ENCODE data around the gene ARFGAP1. TPM values are rescaled to one million over a fixed set of nuclear protein-coding genes. Genes with fewer than 3 reads are reported as not detected.

Gene ARFGAP1
- total and polyA plus RNA-seq, 2 of the 8 experiments (the other 6 are each of a cell fraction or from before 2014, with no cell fraction given): 93.7 to 100 TPM

DNA sequence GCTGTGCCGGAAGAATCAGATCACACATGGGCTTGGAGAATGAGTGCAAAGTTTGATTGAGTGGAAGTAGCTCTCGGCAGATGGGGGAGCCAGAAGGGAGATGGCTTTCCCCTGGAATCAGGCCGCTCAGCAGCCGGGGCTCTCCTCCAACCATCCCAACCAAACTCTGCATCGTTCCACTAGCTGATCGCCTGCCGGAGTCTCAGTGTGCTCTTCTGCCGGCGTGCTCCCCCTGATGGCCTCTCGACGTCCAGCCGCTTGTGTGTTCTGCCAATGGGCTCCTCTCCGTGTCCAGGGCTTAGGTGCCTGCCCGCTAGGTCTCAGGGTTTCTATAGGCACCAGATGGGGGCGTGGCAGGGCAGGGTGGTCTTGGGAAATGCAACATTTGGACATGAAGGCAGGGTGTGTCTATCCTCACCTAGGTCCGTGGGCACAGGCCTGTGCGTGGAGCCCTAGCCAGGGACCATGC is 41.8 kb upstream of the ARFGAP1 start:
- Histone ChIP-seq H2BK120ac (replicated peaks; ENCODE audit: low read depth, low read length) (no peak overlapping the region), H4K20me1 (replicated peaks in 1 of 2; ENCODE audit: control insufficient read depth in 1 of 2, insufficient read depth in 2 of 2, low read length in 2 of 2) (no peaks in the 10 kb centered on the region), H3K79me2 (ENCODE audit: control insufficient read depth in 1 of 2, insufficient read depth in 2 of 2, low read length in 2 of 2) (no peaks in the 10 kb centered on the region), H3K14ac (ENCODE audit: insufficient read length) (no peak overlapping the region), H3K23ac (ENCODE audit: insufficient read length) (no peak overlapping the region), H3K79me1 (ENCODE audit: low read depth, low read length) (no peaks in the 10 kb centered on the region), H4K8ac (ENCODE audit: extremely low read depth, insufficient read depth, low read length) (no peak overlapping the region; the same call in 1 of the 2 replicates), H3K23me2 (ENCODE audit: low read depth, low read length) (no peaks in the 10 kb centered on the region), H2BK20ac (ENCODE audit: low read length) (no peak overlapping the region), H3K36me3 (ENCODE audit: control insufficient read depth in 2 of 4, insufficient read depth in 4 of 4, low read length in 3 of 4) (no peaks in the 10 kb centered on the region), H3K18ac (ENCODE audit: extremely low read depth, low read length) (peak overlapping the region; percentile 5; the same call in 1 of the 2 replicates), H2BK5ac (ENCODE audit: low read depth, low read length) (no peak overlapping the region), H2AK5ac (ENCODE audit: low read depth, low read length) (no peak overlapping the region), H4K5ac (ENCODE audit: insufficient read length, low read depth, low read length) (no peak overlapping the region), H3K27me3 (replicated peaks in 1 of 4; ENCODE audit: control insufficient read depth in 3 of 4, extremely low read depth in 1 of 4, insufficient read depth in 3 of 4, low read length in 3 of 4) (peaks cover 0 to 3% (median 1%) of the 10 kb centered on the region in 4 experiments; a peak in 2 of 7 replicates), H3K4ac (replicated peaks; ENCODE audit: insufficient read length, low read depth, low read length) (no peak overlapping the region), H3K4me2 (ENCODE audit: insufficient read depth in 1 of 2, low read depth in 2 of 2, low read length in 2 of 2) (peak overlapping the region; percentile 1 to 28; a peak in 2 of 4 replicates), H3K56ac (replicated peaks; ENCODE audit: insufficient read length, low read depth, low read length) (no peak overlapping the region), H3K9ac (replicated peaks in 1 of 4; ENCODE audit: extremely low read depth in 1 of 4, low read depth in 3 of 4, low read length in 3 of 4) (no peak overlapping the region), H2AFZ (ENCODE audit: low read length) (0 out of 2 replicates have a peak overlapping the region, but pooled peaks have one; percentile 65), H2BK12ac (ENCODE audit: low read depth, low read length) (no peak overlapping the region; the same call in 1 of the 2 replicates), H3K27ac (ENCODE audit: low read depth, low read length) (no peak overlapping the region), H4K91ac (replicated peaks; ENCODE audit: insufficient read length, low read length) (peak overlapping the region; percentile 65), H2BK15ac (ENCODE audit: low read length) (no peak overlapping the region), H3K4me1 (replicated peaks in 1 of 4; ENCODE audit: control insufficient read depth in 3 of 4, insufficient read depth in 4 of 4, low read length in 3 of 4) (peaks cover 14 to 40% (median 24%) of the 10 kb centered on the region in 4 experiments), H3K4me3 (ENCODE audit: extremely low read depth in 1 of 4, insufficient read depth in 2 of 4, low read depth in 3 of 4, low read length in 4 of 4) (no peak overlapping the region), H3K9me3 (ENCODE audit: insufficient read depth in 2 of 2, low read depth in 1 of 2, low read length in 1 of 2) (no peaks in the 10 kb centered on the region)
- ChIA-PET CTCF (ENCODE audit: partially characterized antibody) (interaction anchor here (0.6 to 7.3 kb wide), 31 partner anchors 8 to 483 kb away, joined by 3 to 87 read pairs (median 4); partner anchors contain the start of genes COL20A1, NKAIN4 and YTHDF1), POLR2A (ENCODE audit: partially characterized antibody) (interaction anchor here (0.6 to 1.8 kb wide), 5 partner anchors 24 to 159 kb away, joined by 3 to 6 read pairs (median 4); no protein-coding TSS in a partner anchor)
- peak in 1 of 2 experiments; percentile 77 for DNase-seq (ENCODE audit: low read depth in 1 of 2, low spot score in 2 of 2)
- WGBS, 2 experiments (ENCODE audit: extremely low coverage in 1 of 2, insufficient coverage in 1 of 2, insufficient read length in 1 of 2, insufficient replicate concordance in 2 of 2, low coverage in 1 of 2, low lambda C conversion rate in 2 of 2, missing lambda C conversion rate in 1 of 2): 14% methylated on average over 16 of the region's 17 CpGs; no CpG with 5 or more reads in 1 of the 2 experiments
- FAIRE-seq: peak; percentile 60
- TF ChIP-seq JUND (IDR thresholded peaks at IDR 0.05; ENCODE audit: low read length) (no peak), ZNF274 (IDR thresholded peaks at IDR 0.05; ENCODE audit: borderline replicate concordance, extremely low read depth, low read length) (no peak), RAD21 (IDR thresholded peaks at IDR 0.05 in 1 of 2, conservative IDR thresholded peaks at IDR 0.05 in 1 of 2; ENCODE audit: low read depth in 2 of 2, low read length in 2 of 2) (peak; percentile 47 to 59), KDM4A (IDR thresholded peaks at IDR 0.05; ENCODE audit: low read depth, low read length, severe bottlenecking) (no peak), SUZ12 (IDR thresholded peaks at IDR 0.05; ENCODE audit: low read length) (no peak), CHD1 (IDR thresholded peaks at IDR 0.05; ENCODE audit: low read depth, low read length) (no peak), KDM1A (IDR thresholded peaks at IDR 0.05; ENCODE audit: borderline replicate concordance, low read length) (peak; percentile 33; the same call in 1 of the 2 replicates), CREB1 (IDR thresholded peaks at IDR 0.05) (peak; percentile 41; the same call in 1 of the 2 replicates), YY1 (IDR thresholded peaks at IDR 0.05; ENCODE audit: low read depth, low read length) (0 out of 2 replicates have a peak, but pooled peaks have one; percentile 32), RBBP5 (IDR thresholded peaks at IDR 0.05; ENCODE audit: borderline replicate concordance, low read depth, low read length) (peak; percentile 51; the same call in 1 of the 2 replicates), MAX (IDR thresholded peaks at IDR 0.05) (peak; percentile 76), HDAC2 (IDR thresholded peaks at IDR 0.05; ENCODE audit: borderline replicate concordance in 1 of 2, low read depth in 2 of 2, low read length in 2 of 2) (0 out of 4 replicates have a peak, but pooled peaks of 1 of the 2 experiments have one; percentile 66)
